Measurements from ENCODE around the gene TRIM49D1.
"Not testable (repeated sequence)": the region's sequence is repeated elsewhere in the genome, so short reads cannot be mapped to it uniquely, and the experiment has no call there.

Gene TRIM49D1, protein sequence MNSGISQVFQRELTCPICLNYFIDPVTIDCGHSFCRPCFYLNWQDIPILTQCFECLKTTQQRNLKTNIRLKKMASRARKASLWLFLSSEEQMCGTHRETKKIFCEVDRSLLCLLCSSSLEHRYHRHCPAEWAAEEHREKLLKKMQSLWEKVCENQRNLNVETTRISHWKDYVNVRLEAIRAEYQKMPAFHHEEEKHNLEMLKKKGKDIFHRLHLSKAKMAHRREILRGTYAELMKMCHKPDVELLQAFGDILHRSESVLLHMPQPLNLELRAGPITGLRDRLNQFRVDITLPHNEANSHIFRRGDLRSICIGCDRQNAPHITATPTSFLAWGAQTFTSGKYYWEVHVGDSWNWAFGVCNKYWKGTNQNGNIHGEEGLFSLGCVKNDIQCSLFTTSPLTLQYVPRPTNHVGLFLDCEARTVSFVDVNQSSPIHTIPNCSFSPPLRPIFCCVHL

GRCh38 chr11:89922195-89922660 lies at the start of gene TRIM49D1:
Gene TRIM49D1 (minus strand): TSS chr11:89922245. CDS start chr11:89917710, 4,535 bp downstream.
- no peak for DNase-seq

DNA sequence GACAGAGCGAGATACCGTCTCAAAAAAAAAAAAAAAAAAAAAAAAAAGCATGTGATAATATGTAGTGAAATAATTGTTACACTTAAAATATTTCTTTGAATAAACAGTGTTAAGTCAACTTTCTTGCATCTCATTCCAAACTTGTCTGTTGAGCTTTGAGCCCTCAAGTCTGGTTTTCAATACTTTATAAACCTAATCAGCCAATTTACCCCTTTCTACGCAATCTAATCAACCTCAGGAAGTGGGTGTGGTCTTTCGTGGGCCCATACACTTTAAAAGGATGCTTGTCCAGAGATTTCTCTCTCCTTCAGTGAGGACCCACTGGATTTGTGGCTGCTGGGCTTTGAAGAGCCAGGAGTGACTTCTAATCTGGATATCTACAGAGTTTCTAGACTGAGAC lies 43.7 kb upstream of the TRIM49D1 start, which contains the start of gene TRIM64:
Gene TRIM64 (plus strand): TSS at position 301 of the 400 bp plus-strand sequence. CDS start 2,467 bp downstream, outside the sequence.
- DNase-seq: not testable (repeated sequence)

DNA sequence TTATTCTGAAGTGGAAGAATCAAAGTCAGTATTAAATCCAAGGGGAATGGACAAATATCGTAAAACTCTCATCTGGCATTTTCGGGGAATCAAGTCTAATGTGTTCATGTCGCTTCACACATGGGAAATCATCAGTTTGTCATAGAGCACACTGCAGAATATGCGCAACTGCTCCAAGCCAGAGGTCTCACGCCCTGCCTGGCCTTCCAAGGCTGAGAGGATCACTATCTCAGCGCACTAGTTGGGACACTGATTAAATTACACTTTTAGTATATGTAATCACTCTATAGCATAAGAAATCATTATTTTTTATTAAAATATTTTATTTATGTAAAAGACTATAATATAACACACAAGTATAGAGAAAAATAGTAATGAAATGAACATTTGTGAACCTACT lies 38.8 kb upstream of the TRIM49D1 start:
- not testable (repeated sequence) for DNase-seq

- not testable (repeated sequence) for DNase-seq
Observed at GRCh38 chr11:89923764-89924163, 1.7 kb upstream of the TRIM49D1 start, which contains the start of gene TRIM49D2. Gene TRIM49D2 (plus strand): TSS chr11:89924064. CDS start chr11:89926762, 2,698 bp downstream.

DNA sequence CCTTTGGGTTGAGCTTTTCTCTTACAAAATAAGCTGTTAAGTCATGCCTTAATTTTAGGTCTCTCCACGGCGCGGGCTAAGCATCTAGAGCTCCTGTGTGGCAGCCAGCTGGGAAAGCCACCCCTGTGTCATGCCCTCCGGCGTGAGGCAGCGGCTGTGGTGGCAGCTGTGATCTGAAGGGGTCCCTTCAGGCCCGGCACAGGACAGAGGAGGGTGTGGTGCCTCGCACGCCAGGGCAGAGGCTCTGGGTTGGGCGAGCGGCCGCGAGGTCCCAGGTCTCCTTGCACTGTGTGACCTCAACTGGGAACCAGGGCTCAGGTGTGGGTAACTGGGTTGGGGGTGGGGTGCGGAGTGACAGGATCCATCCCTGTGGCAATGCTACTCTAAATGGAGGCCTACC lies 21.2 kb downstream of the TRIM49D1 start:
- not testable (repeated sequence) for DNase-seq

DNA sequence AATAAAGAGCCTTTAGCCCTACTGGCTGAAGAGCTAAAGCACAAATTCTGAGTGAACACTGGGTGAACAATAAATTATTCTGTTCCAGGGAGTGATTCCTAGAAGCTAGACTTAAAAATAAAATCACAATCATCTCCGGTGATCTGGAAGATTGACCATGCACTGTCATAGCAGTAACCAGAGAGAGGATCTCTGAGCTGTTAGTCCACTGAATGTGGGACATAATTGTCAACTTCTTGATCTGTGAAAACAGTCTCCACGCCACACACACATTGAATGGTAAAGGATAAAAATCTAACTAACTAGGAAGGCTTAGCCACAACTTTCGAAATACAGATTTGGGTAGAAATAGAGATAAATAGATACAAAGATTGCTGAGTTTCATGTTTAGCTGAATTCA lies 28.8 kb downstream of the TRIM49D1 start:
- DNase-seq: not testable (repeated sequence)

DNA sequence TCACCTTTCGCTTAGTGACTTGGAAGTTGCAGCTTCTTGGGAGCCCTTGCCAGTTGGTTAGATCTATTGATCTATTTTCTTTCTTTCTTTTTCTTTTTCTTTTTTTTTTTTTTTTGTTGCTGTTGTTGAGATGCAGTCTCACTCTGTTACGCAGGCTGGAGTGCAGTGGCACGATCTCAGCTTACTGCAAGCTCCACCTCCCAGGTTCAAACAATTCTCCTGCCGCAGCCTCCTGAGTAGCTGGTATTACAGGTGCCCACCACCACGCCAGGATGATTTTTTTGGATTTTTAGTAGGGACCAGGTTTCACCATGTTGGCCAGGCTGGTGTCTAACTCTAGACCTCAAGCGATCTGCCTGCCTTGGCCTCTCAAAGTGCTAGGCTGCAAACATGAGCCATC lies 44.5 kb downstream of the TRIM49D1 start:
- DNase-seq: not testable (repeated sequence)

DNA sequence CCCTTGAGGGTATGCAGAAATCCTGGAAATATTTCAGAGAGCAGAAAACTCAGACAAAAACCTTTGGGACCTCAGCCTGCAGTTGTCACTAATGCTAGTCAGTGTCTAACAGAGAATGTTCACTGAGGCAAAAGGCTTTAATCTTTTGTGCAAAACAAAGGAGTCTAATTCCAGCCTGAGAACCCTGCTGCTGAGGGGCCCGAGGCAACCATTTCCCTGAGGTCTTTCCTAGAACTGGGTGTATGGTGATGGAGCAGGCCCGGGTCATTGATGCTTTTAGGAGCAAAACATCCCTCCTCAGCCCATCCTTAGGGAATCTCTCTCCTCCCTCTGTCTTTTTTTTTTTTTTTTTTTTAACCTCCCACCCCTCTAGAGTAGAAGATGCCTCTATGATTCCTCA lies 49.5 kb downstream of the TRIM49D1 start:
- DNase-seq: not testable (repeated sequence)

- not testable (repeated sequence) for DNase-seq
Observed at GRCh38 chr11:89865223-89865622, 56.8 kb downstream of the TRIM49D1 start.

GRCh38 chr11:89863906-89864704 lies 57.9 kb downstream of the TRIM49D1 start:
- DNase-seq: not testable (repeated sequence)

Data from stimulated activated CD4-positive, alpha-beta T cell treated with anti-CD3 and anti-CD28 coated beads, Interleukin-4, amount 100 ng/mL, for 4 hours (primary cell).